Measurements from ENCODE around the gene PRR5L.

Gene PRR5L

GRCh38 chr11:36372101-36372771 is 76.1 kb downstream of the PRR5L start:
- H3K4me2 ChIP-seq = no peak overlapping the region
- no peak overlapping the region for H2AFZ ChIP-seq (ENCODE audit: low read depth)
- H3K36me3 ChIP-seq (ENCODE audit: insufficient read depth) = no peaks in the 10 kb centered on the region
- no peak overlapping the region for H3K9ac ChIP-seq
- TF ChIP-seq CTCF (conservative IDR thresholded peaks at IDR 0.05; ENCODE audit: low read depth, low read length) = no peak
- no peaks in the 10 kb centered on the region for H3K79me2 ChIP-seq (ENCODE audit: insufficient read depth, low read depth)
- H4K20me1 ChIP-seq (ENCODE audit: insufficient read depth) = no peaks in the 10 kb centered on the region
- H3K27me3 ChIP-seq (ENCODE audit: insufficient read depth, low read depth) = no peaks in the 10 kb centered on the region
- no peak overlapping the region for H3K27ac ChIP-seq
- H3K4me3 ChIP-seq (IDR thresholded peaks at IDR 0.05; ENCODE audit: insufficient read depth, low read depth, low read length) = no peak overlapping the region
- no peaks in the 10 kb centered on the region for H3K4me1 ChIP-seq (ENCODE audit: low read depth, poor library complexity, severe bottlenecking)

- H3K4me1 ChIP-seq (ENCODE audit: low read depth, poor library complexity, severe bottlenecking) = peaks cover 6% of the 10 kb centered on the region
- H4K20me1 ChIP-seq (ENCODE audit: insufficient read depth) = no peaks in the 10 kb centered on the region
- no peak for TF ChIP-seq CTCF (conservative IDR thresholded peaks at IDR 0.05; ENCODE audit: low read depth, low read length)
- no peaks in the 10 kb centered on the region for H3K27me3 ChIP-seq (ENCODE audit: insufficient read depth, low read depth)
- no peaks in the 10 kb centered on the region for H3K79me2 ChIP-seq (ENCODE audit: insufficient read depth, low read depth)
- no peak overlapping the region for H3K4me3 ChIP-seq (IDR thresholded peaks at IDR 0.05; ENCODE audit: insufficient read depth, low read depth, low read length)
- no peak overlapping the region for H3K9ac ChIP-seq
- H3K36me3 ChIP-seq (ENCODE audit: insufficient read depth) = no peaks in the 10 kb centered on the region
- H3K27ac ChIP-seq = no peak overlapping the region
- no peak overlapping the region for H3K4me2 ChIP-seq
- no peak overlapping the region for H2AFZ ChIP-seq (ENCODE audit: low read depth)
Observed at GRCh38 chr11:36373016-36374010, 77.2 kb downstream of the PRR5L start.

- H3K4me3 ChIP-seq (IDR thresholded peaks at IDR 0.05; ENCODE audit: insufficient read depth, low read depth, low read length) = no peak overlapping the region
- peaks cover 21% of the 10 kb centered on the region for H3K4me1 ChIP-seq (ENCODE audit: low read depth, poor library complexity, severe bottlenecking)
- no peak overlapping the region for H3K27ac ChIP-seq
- no peak overlapping the region for H2AFZ ChIP-seq (ENCODE audit: low read depth)
- H3K27me3 ChIP-seq (ENCODE audit: insufficient read depth, low read depth) = no peaks in the 10 kb centered on the region
- no peak overlapping the region for H3K9ac ChIP-seq
- no peaks in the 10 kb centered on the region for H3K36me3 ChIP-seq (ENCODE audit: insufficient read depth)
- no peak overlapping the region for H3K4me2 ChIP-seq
- peaks cover 7% of the 10 kb centered on the region; the same call in 1 of the 2 replicates for H3K79me2 ChIP-seq (ENCODE audit: insufficient read depth, low read depth)
- no peaks in the 10 kb centered on the region for H4K20me1 ChIP-seq (ENCODE audit: insufficient read depth)
- TF ChIP-seq CTCF (conservative IDR thresholded peaks at IDR 0.05; ENCODE audit: low read depth, low read length) = no peak
Observed at GRCh38 chr11:36374726-36375125, 78.6 kb downstream of the PRR5L start.

GRCh38 chr11:36375353-36376008 is 79.4 kb downstream of the PRR5L start:
- H3K9ac ChIP-seq = no peak overlapping the region
- H4K20me1 ChIP-seq (ENCODE audit: insufficient read depth) = no peaks in the 10 kb centered on the region
- H3K27me3 ChIP-seq (ENCODE audit: insufficient read depth, low read depth) = no peaks in the 10 kb centered on the region
- no peak for TF ChIP-seq CTCF (conservative IDR thresholded peaks at IDR 0.05; ENCODE audit: low read depth, low read length)
- H3K27ac ChIP-seq = no peak overlapping the region
- H3K36me3 ChIP-seq (ENCODE audit: insufficient read depth) = no peaks in the 10 kb centered on the region
- peaks cover 27% of the 10 kb centered on the region for H3K4me1 ChIP-seq (ENCODE audit: low read depth, poor library complexity, severe bottlenecking)
- no peak overlapping the region for H3K4me3 ChIP-seq (IDR thresholded peaks at IDR 0.05; ENCODE audit: insufficient read depth, low read depth, low read length)
- no peak overlapping the region; the same call in 1 of the 2 replicates for H2AFZ ChIP-seq (ENCODE audit: low read depth)
- no peak overlapping the region for H3K4me2 ChIP-seq
- peaks cover 13% of the 10 kb centered on the region; the same call in 1 of the 2 replicates for H3K79me2 ChIP-seq (ENCODE audit: insufficient read depth, low read depth)

Measured in KMS-11 (cell line).